Activated naive CD8-positive, alpha-beta T cell treated with anti-CD3 and anti-CD28 coated beads, Interleukin-2, amount 50 U/mL, for 24 hours (primary cell): ENCODE results near the gene RARRES2.
"Not testable (repeated sequence)": the region's sequence is repeated elsewhere in the genome, so short reads cannot be mapped to it uniquely, and the experiment has no call there.

Experiments
- ATAC-seq: fragments of 150-1000 bp; cut with Tn5 transposase; one replicate; pipeline ENCODE4 v1.10.0; 2021
- DNase-seq: peaks from one replicate; pipeline ENCODE4 v3.0.0; 2021
- H3K27ac Mint-ChIP-seq: one replicate; pipeline ENCODE4 v1.8.0; 2021; ENCODE audit warnings: mild to moderate bottlenecking, mixed read lengths
- H3K27me3 Mint-ChIP-seq: one replicate; pipeline ENCODE4 v1.8.0; 2021; ENCODE audit warnings: mixed read lengths
- H3K36me3 Mint-ChIP-seq: one replicate; pipeline ENCODE4 v1.8.0; 2021; ENCODE audit warnings: low read depth, mixed read lengths
- H3K4me1 Mint-ChIP-seq: one replicate; pipeline ENCODE4 v1.8.0; 2021; ENCODE audit warnings: mixed read lengths
- H3K4me3 Mint-ChIP-seq: one replicate; pipeline ENCODE4 v1.8.0; 2021; ENCODE audit warnings: mild to moderate bottlenecking, moderate library complexity, mixed read lengths
- H3K9me3 Mint-ChIP-seq: one replicate; pipeline ENCODE4 v1.8.0; 2021; ENCODE audit warnings: mixed read lengths

The RARRES2 gene

GRCh38 chr7:150329331-150330120, 11.9 kb downstream of the RARRES2 start:
- DNase-seq, result no peak
- peaks cover 31% of the 10 kb centered on the region for H3K36me3 Mint-ChIP-seq
- H3K27ac Mint-ChIP-seq, result no peak overlapping the region
- H3K9me3 Mint-ChIP-seq, result no peaks in the 10 kb centered on the region
- no peak overlapping the region for H3K4me3 Mint-ChIP-seq
- ATAC-seq, result no peak
- peaks cover 7% of the 10 kb centered on the region for H3K4me1 Mint-ChIP-seq
- no peaks in the 10 kb centered on the region for H3K27me3 Mint-ChIP-seq

- no peaks in the 10 kb centered on the region for H3K9me3 Mint-ChIP-seq
- DNase-seq (no peak), ATAC-seq (no peak)
- no peaks in the 10 kb centered on the region for H3K27me3 Mint-ChIP-seq
- H3K4me1 Mint-ChIP-seq, result peaks cover 21% of the 10 kb centered on the region
- no peak overlapping the region for H3K4me3 Mint-ChIP-seq
- H3K27ac Mint-ChIP-seq, result no peak overlapping the region
- H3K36me3 Mint-ChIP-seq, result peaks cover 30% of the 10 kb centered on the region
These were observed 14.1 kb downstream of the RARRES2 start for GRCh38 chr7:150327308-150327707.

- Mint-ChIP-seq H3K4me1 (peaks cover 26% of the 10 kb centered on the region), H3K27me3 (no peaks in the 10 kb centered on the region), H3K36me3 (peaks cover 36% of the 10 kb centered on the region), H3K27ac (no peak overlapping the region), H3K4me3 (no peak overlapping the region), H3K9me3 (no peaks in the 10 kb centered on the region)
- DNase-seq, result no peak
- ATAC-seq, result no peak
These were observed 14.7 kb downstream of the RARRES2 start for GRCh38 chr7:150326657-150327268.

- Mint-ChIP-seq H3K9me3 (no peaks in the 10 kb centered on the region), H3K27ac (no peak overlapping the region), H3K4me1 (peaks cover 34% of the 10 kb centered on the region), H3K27me3 (no peaks in the 10 kb centered on the region), H3K36me3 (peaks cover 34% of the 10 kb centered on the region), H3K4me3 (no peak overlapping the region)
- DNase-seq, result no peak
- no peak for ATAC-seq
These were observed 15.5 kb downstream of the RARRES2 start for GRCh38 chr7:150325901-150326300.

GRCh38 chr7:150325110-150325611, 16.3 kb downstream of the RARRES2 start:
- Mint-ChIP-seq H3K9me3 (no peaks in the 10 kb centered on the region), H3K36me3 (peaks cover 34% of the 10 kb centered on the region), H3K4me3 (peak overlapping the region; percentile 88), H3K27ac (no peak overlapping the region), H3K4me1 (peaks cover 39% of the 10 kb centered on the region), H3K27me3 (no peaks in the 10 kb centered on the region)
- ATAC-seq (no peak), DNase-seq (no peak)

DNA sequence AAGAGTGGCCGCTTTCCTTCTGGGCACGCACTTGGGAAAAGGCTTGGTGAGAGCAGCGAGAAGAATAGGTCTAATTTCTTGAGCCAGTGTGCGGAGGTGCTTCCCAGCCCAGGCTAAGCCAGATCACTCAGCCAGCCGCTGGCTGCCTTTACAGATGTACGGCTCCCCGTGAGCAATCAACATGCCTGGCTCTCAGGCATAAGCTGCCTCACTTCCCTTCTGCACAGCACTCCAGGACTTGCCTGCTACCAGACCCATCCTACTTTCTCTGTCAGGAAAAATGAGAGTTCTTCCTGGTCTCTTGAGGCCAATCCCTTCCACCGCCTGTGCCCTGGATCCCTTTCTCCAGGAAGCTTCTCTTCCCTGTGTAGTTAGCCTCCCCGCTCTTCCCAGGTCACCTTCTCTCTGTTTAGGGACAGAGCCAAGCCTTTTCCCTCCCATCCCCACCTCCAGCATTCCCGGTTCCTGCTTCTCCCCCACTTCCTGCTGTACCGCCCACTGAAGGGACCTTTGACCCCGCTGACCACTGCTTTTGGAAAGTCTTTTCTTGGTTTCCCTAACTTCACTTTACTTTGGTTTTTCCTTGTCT, 17.0 kb downstream of the RARRES2 start:
- Mint-ChIP-seq H3K4me1 (peaks cover 41% of the 10 kb centered on the region), H3K9me3 (no peaks in the 10 kb centered on the region), H3K27me3 (no peaks in the 10 kb centered on the region), H3K36me3 (peaks cover 34% of the 10 kb centered on the region), H3K27ac (peak overlapping the region; percentile 94), H3K4me3 (peak overlapping the region; percentile 88)
- ATAC-seq (no peak), DNase-seq (no peak)

DNA sequence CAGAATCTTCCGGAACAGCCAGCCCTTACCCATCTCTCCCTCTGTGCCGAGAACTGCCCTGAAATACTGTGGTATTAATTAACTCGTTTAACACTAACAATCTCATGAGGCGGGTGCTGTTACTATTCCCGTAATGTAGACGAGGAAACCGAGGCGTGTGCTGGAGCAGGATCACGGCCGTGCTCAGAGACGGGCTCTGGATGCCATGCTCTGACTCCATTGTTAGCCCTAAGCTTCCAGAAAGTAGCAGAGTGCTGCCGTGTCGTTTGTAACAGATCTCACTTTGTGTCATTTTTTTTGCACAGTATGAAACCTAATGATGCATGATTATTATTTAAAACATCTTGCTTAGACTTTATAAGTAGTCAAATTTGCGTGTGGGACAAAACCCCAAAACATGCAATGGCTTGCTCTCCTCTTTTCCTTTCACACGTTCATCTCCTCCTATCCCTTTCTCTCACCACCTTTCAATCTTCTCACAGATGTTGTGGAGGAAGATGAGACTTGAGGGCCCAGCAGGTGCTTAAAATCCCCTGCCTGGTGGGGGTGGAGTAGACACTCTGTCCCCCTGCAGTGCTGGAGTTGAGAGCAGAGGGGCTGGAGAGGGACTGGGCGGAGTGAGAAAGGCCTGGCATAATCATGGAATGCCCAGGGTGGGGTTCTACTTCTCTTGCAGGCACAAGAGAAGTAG, 17.6 kb downstream of the RARRES2 start:
- DNase-seq, result no peak
- peak; percentile 11 for ATAC-seq
- Mint-ChIP-seq H3K4me1 (peaks cover 43% of the 10 kb centered on the region), H3K36me3 (peaks cover 31% of the 10 kb centered on the region), H3K4me3 (peak overlapping the region; percentile 88), H3K27ac (peak overlapping the region; percentile 94), H3K27me3 (no peaks in the 10 kb centered on the region), H3K9me3 (no peaks in the 10 kb centered on the region)

- peak within 1 kb of the TSS; percentile 91 for H3K4me3 Mint-ChIP-seq
- H3K9me3 Mint-ChIP-seq, result no peaks in the 10 kb centered on the region
- no peaks in the 10 kb centered on the region for H3K27me3 Mint-ChIP-seq
- ATAC-seq (peak; percentile 42), DNase-seq (peak; percentile 80)
- peaks cover 44% of the 10 kb centered on the region for H3K4me1 Mint-ChIP-seq
- peaks cover 29% of the 10 kb centered on the region for H3K36me3 Mint-ChIP-seq
- H3K27ac Mint-ChIP-seq, result peak within 1 kb of the TSS; percentile 97
These were observed 18.4 kb downstream of the RARRES2 start, which contains the start of the genes ACTR3C and LRRC61 for GRCh38 chr7:150322833-150323681. Gene ACTR3C (minus strand): TSS chr7:150323545. CDS start chr7:150295296, 28,249 bp downstream. Gene LRRC61 (plus strand): TSS chr7:150323355. CDS start chr7:150336862, 13,507 bp downstream.

DNA sequence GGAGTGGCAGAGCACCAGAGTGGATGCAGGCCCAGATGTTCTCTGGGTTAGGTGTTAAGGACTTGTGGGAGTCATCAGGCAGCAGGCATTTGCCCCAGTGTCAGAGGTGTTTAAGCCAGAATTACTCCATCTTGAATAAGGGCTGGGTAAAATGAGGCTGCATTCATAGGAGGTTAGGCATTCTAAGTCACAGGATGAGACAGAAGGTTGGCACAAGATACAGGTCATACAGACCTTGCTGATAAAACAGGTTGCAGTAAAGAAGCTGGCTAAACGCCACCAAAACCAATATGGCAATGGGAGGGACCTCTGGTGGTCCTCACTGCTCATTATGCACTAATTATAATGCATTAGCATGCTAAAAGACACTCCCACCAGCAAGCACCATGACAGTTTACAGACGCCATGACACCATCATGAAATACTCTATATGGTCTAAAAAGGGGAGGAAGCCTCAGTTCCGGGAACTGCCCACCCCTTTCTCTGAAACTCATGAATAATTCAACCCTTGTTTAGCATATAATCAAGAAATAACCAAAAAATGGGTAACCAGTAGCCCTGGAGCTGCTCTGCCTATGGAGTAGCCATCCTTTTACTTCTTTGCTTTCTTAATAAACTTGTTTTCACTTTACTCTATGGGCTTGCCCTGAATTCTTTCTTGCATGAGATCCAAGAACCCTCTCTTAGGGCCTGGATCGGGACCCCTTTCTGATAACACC, 19.2 kb downstream of the RARRES2 start:
- Mint-ChIP-seq H3K4me3 (peak overlapping the region; percentile 91), H3K27me3 (no peaks in the 10 kb centered on the region), H3K4me1 (peaks cover 44% of the 10 kb centered on the region), H3K36me3 (peaks cover 24% of the 10 kb centered on the region), H3K9me3 (no peaks in the 10 kb centered on the region), H3K27ac (peak overlapping the region; percentile 97)
- peak; percentile 63 for DNase-seq
- peak; percentile 15 for ATAC-seq

DNA sequence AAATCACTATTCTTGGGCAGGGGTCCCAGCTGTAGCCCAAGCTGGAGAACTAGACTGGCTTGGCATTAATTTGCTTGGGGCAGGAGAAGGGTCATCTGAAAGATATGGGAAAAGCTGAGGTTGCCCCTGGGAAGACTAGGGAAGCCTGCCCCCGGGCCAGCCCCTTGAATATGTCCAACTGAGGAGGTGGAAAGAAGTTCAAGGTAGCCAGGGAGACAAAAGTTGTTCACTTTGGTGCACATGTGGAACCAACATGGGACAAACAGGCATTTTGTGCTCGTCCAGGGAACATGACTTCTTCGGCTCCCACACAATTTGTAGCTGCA, 19.7 kb downstream of the RARRES2 start:
- Mint-ChIP-seq H3K4me3 (peak overlapping the region; percentile 91), H3K27me3 (no peaks in the 10 kb centered on the region), H3K27ac (peak overlapping the region; percentile 97), H3K9me3 (no peaks in the 10 kb centered on the region), H3K36me3 (peaks cover 18% of the 10 kb centered on the region), H3K4me1 (peaks cover 44% of the 10 kb centered on the region)
- ATAC-seq (no peak), DNase-seq (no peak)

- ATAC-seq (no peak), DNase-seq (no peak)
- H3K27me3 Mint-ChIP-seq, result no peaks in the 10 kb centered on the region
- no peaks in the 10 kb centered on the region for H3K9me3 Mint-ChIP-seq
- H3K27ac Mint-ChIP-seq, result no peak overlapping the region
- no peak overlapping the region for H3K4me3 Mint-ChIP-seq
- peaks cover 27% of the 10 kb centered on the region for H3K4me1 Mint-ChIP-seq
- peaks cover 6% of the 10 kb centered on the region for H3K36me3 Mint-ChIP-seq
These were observed 23.5 kb downstream of the RARRES2 start for GRCh38 chr7:150317748-150318444.

DNA sequence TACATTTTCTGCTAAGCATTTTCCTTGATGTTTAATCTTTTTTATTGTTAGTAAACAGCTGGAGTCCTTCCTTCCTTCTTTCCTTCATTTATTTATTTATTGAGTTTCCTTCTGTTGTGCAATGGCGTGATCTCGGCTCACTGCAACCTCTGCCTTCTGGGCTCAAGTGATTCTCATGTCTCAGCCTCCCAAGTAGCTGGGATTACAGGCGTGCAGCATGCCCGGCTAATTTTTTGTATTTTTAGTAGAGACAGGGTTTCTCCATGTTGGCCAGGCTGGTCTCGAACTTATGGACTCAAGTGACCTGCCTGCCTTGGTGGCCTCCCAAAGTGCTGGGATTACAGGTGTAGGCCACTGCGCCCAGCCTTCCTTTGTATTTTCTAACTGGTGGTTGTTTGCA, 24.4 kb downstream of the RARRES2 start:
- not testable (repeated sequence) for H3K27ac Mint-ChIP-seq, H3K27me3 Mint-ChIP-seq, H3K4me3 Mint-ChIP-seq, DNase-seq, ATAC-seq, H3K36me3 Mint-ChIP-seq, H3K9me3 Mint-ChIP-seq
- H3K4me1 Mint-ChIP-seq, result peaks cover 20% of the 10 kb centered on the region
